SK-N-SH treated with all-trans-retinoic acid at 6 μM for 48 hours (cell line): ENCODE measurements around the gene HDAC10.

Experiments
- ISL1 ChIP-seq: fragments of 250-450 bp; sonication (Bioruptor Pico); IDR thresholded peaks from 2 replicates; pipeline ENCODE4 v2.1.2; 2022; ENCODE audit warnings: mild to moderate bottlenecking, moderate library complexity
- OSR1 ChIP-seq: fragments of 250-450 bp; sonication (Bioruptor Pico); IDR thresholded peaks from 2 replicates; pipeline ENCODE4 v1.8.0; 2022; ENCODE audit warnings: moderate library complexity, mild to moderate bottlenecking, inconsistent platforms
- TCF4 ChIP-seq: fragments of 250-450 bp; sonication (Bioruptor Pico); IDR thresholded peaks from 2 replicates; pipeline ENCODE4 v1.8.0; 2021; ENCODE audit warnings: mild to moderate bottlenecking, moderate library complexity, borderline replicate concordance
- ZC3H10 ChIP-seq: fragments of 250-450 bp; sonication (Bioruptor Pico); IDR thresholded peaks from 2 replicates; pipeline ENCODE4 v1.5.1; 2021; ENCODE audit warnings: mild to moderate bottlenecking, moderate library complexity
- ZFP3 ChIP-seq: fragments of 250-450 bp; sonication (Bioruptor Pico); IDR thresholded peaks from 2 replicates; pipeline ENCODE4 v1.5.0; 2020; ENCODE audit warnings: mild to moderate bottlenecking, moderate library complexity
- ZFP30 ChIP-seq: fragments of 450-650 bp; formaldehyde crosslinking; IDR thresholded peaks from 2 replicates; pipeline ENCODE4 v1.5.0; 2022; ENCODE audit warnings: mild to moderate bottlenecking, moderate library complexity

- TF ChIP-seq ZFP30 (no peak), TCF4 (no peak), ZC3H10 (no peak), ZFP3 (CRISPR knock-in tag) (no peak), OSR1 (CRISPR knock-in tag) (no peak), ISL1 (CRISPR knock-in tag) (no peak)
Measured at GRCh38 chr22:50286701-50287318, 35.7 kb upstream of the HDAC10 start.
